K562 (cell line): ENCODE results near the gene FTH1. TPM values are rescaled to one million over a fixed set of nuclear protein-coding genes. Genes with fewer than 3 reads are reported as not detected.

ENCODE experiments used
- ATAC-seq: fragments of 200-7000 bp; cut with Tn5 transposase; 3 replicates; pipeline ENCODE4 v1.9.1; 2020; ENCODE audit warnings: moderate library complexity
- BruUV-seq: library from RNA; stranded (reverse); fragments of 400-500 nt; replicated peaks from 2 replicates; lab custom pipeline; 2021; lab: Mats Ljungman, UMichigan
- CTCF ChIA-PET: fragments of 300-600 bp; formaldehyde crosslinking; extraction: SDS; loops from one replicate; lab custom pipeline; 2021; ENCODE audit warnings: low intra/inter-chr PET ratio; lab: Yijun Ruan, JAX
- POLR2A ChIA-PET: fragments of 300-600, 350-650 bp; sonication (Branson Sonifier 250); formaldehyde crosslinking; extraction: SDS; loops from one replicate; lab custom pipeline; 2021; ENCODE audit warnings: antibody characterized with exemption, inconsistent platforms; lab: Yijun Ruan, JAX
- DNase-seq, 4 experiments: peaks; one replicate each; pipeline versions ENCODE4 v3.0.0 to v3.0.0-alpha.2; 2011 to 2018; ENCODE audit warnings: low spot score in 3 of 4, mixed read lengths in 3 of 4; ENCODE audit errors: extremely low read depth in 1 of 4
- FAIRE-seq: peaks from 2 replicates; lab custom pipeline; 2011; peaks lifted over from hg19 to GRCh38; lab: Jason Lieb, UNC
- H2AFZ ChIP-seq: 2 replicates; pipeline ENCODE4 v1.6.0; 2011; ENCODE audit warnings: low read depth, low read length, control low read depth, inconsistent platforms
- H3K27ac ChIP-seq: fragments of 200-600 bp; 3 replicates; pipeline ENCODE4 v1.8.0; 2011; ENCODE audit warnings: low read depth, mild to moderate bottlenecking, control low read depth, inconsistent platforms, low read length, moderate library complexity, mixed read lengths; ENCODE audit errors: extremely low read depth
- H3K27me3 ChIP-seq, 2 experiments: fragments of 300-600 bp in 1 of 2; 2 replicates in 1 of 2; 3 replicates in 1 of 2; pipeline versions ENCODE4 v1.6.0 to v1.8.0; 2011; ENCODE audit warnings: inconsistent platforms in 2 of 2, low read length in 2 of 2, mild to moderate bottlenecking in 1 of 2, mixed read lengths in 1 of 2, moderate library complexity in 1 of 2; ENCODE audit not compliant: control insufficient read depth in 2 of 2, insufficient read depth in 2 of 2
- H3K36me3 ChIP-seq: fragments of 300-600 bp; 3 replicates; pipeline ENCODE4 v1.8.0; 2011; ENCODE audit warnings: mild to moderate bottlenecking, low read length, inconsistent platforms; ENCODE audit not compliant: control insufficient read depth, insufficient read depth
- H3K4me1 ChIP-seq, 2 experiments: fragments of 200-600 bp in 1 of 2; replicated peaks in 1 of 2; 2 replicates in 1 of 2; 3 replicates in 1 of 2; pipeline versions ENCODE4 v1.5.1 to v1.8.0; 2011; ENCODE audit warnings: inconsistent platforms in 2 of 2, low read length in 2 of 2, mild to moderate bottlenecking in 1 of 2, mixed read lengths in 1 of 2, moderate library complexity in 1 of 2; ENCODE audit not compliant: control insufficient read depth in 2 of 2, insufficient read depth in 2 of 2
- H3K4me2 ChIP-seq: 2 replicates; pipeline ENCODE4 v1.6.1; 2011; ENCODE audit warnings: low read length, control low read depth, inconsistent platforms, mixed read lengths; ENCODE audit not compliant: insufficient read depth
- H3K4me3 ChIP-seq: fragments of 200-600 bp; sonication (generic), shearing (Covaris generic); 2 replicates; pipeline ENCODE4 v1.5.1; 2016; ENCODE audit warnings: control low read depth, inconsistent platforms
- H3K79me2 ChIP-seq: fragments of 200-600 bp; 3 replicates; pipeline ENCODE4 v1.8.0; 2011; ENCODE audit warnings: low read length, inconsistent platforms; ENCODE audit not compliant: control insufficient read depth, insufficient read depth
- H3K9ac ChIP-seq, 2 experiments: 2 replicates each; pipeline versions ENCODE4 v1.6.0 to v1.6.1; 2011; ENCODE audit warnings: low read depth in 2 of 2, low read length in 2 of 2, control low read depth in 1 of 2, inconsistent platforms in 1 of 2, mild to moderate bottlenecking in 1 of 2, mixed read lengths in 1 of 2; ENCODE audit not compliant: insufficient read depth in 1 of 2
- H3K9me1 ChIP-seq: one replicate; pipeline ENCODE4 v1.6.0; 2011; ENCODE audit warnings: inconsistent platforms, mild to moderate bottlenecking, low read length, moderate library complexity; ENCODE audit not compliant: control insufficient read depth, insufficient read depth
- H3K9me3 ChIP-seq: replicated peaks from 2 replicates; pipeline ENCODE4 v1.5.1; 2011; ENCODE audit warnings: low read depth, low read length, inconsistent platforms; ENCODE audit not compliant: control insufficient read depth, insufficient read depth
- H4K20me1 ChIP-seq: replicated peaks from 2 replicates; pipeline ENCODE4 v1.6.1; 2011; ENCODE audit warnings: low read length, inconsistent platforms, mixed read lengths; ENCODE audit not compliant: control insufficient read depth, insufficient read depth
- CEBPB ChIP-seq: fragments of 450-650 bp; IDR thresholded peaks from 2 replicates; pipeline ENCODE4 v1.6.1; 2016; ENCODE audit warnings: missing genetic modification characterization, missing compliant biosample characterization
- CEBPG ChIP-seq, 3 experiments: fragments of 200-800 bp in 1 of 3; sonication (Bioruptor generic) in 1 of 3; sonication (generic) in 1 of 3; formaldehyde crosslinking in 1 of 3; IDR thresholded peaks in 2 of 3; conservative IDR thresholded peaks in 1 of 3; 2 replicates each; pipeline versions ENCODE4 v1.6.1 to v1.8.0; 2016 to 2022; ENCODE audit warnings: missing compliant biosample characterization in 2 of 3, missing genetic modification characterization in 2 of 3, mild to moderate bottlenecking in 1 of 3, missing genetic modification reagents in 1 of 3
- E2F6 ChIP-seq, 2 experiments: IDR thresholded peaks; 2 replicates each; pipeline ENCODE4 v1.6.1; 2011; ENCODE audit warnings: borderline replicate concordance in 1 of 2, control low read depth in 1 of 2, low read depth in 1 of 2, low read length in 1 of 2, mild to moderate bottlenecking in 1 of 2, mixed read lengths in 1 of 2, moderate library complexity in 1 of 2; ENCODE audit not compliant: insufficient read depth in 1 of 2, insufficient read length in 1 of 2, poor library complexity in 1 of 2, severe bottlenecking in 1 of 2; ENCODE audit errors: extremely low read depth in 1 of 2
- NCOR1 ChIP-seq: fragments of 450-650 bp; IDR thresholded peaks from 2 replicates; pipeline ENCODE4 v1.6.1; 2016; ENCODE audit warnings: mild to moderate bottlenecking, moderate library complexity
- SPI1 ChIP-seq: IDR thresholded peaks from 2 replicates; pipeline ENCODE4 v1.6.1; 2011; ENCODE audit warnings: low read depth, low read length, control low read depth, borderline replicate concordance
- TFAM ChIP-seq: fragments of 250-450 bp; sonication (Bioruptor Pico); conservative IDR thresholded peaks from 2 replicates; pipeline ENCODE4 v1.5.0; 2021; ENCODE audit warnings: mild to moderate bottlenecking, moderate library complexity
- TFAP4 ChIP-seq: sonication (generic); formaldehyde crosslinking; IDR thresholded peaks from 2 replicates; pipeline ENCODE4 v1.8.0; 2022; ENCODE audit warnings: missing genetic modification reagents, mild to moderate bottlenecking, moderate library complexity, borderline replicate concordance
- TRIM24 ChIP-seq, 2 experiments: fragments of 450-650 bp; IDR thresholded peaks; 2 replicates each; pipeline ENCODE4 v1.6.1; 2016
- ZNF280A ChIP-seq: fragments of 450-650 bp; IDR thresholded peaks from 2 replicates; pipeline ENCODE4 v1.6.1; 2018; ENCODE audit warnings: mild to moderate bottlenecking, low read depth; ENCODE audit not compliant: partially characterized antibody
- ZNF324 ChIP-seq: fragments of 250-450 bp; sonication (Bioruptor Pico); IDR thresholded peaks from 2 replicates; pipeline ENCODE4 v1.4.0; 2020; ENCODE audit warnings: mild to moderate bottlenecking
- ZZZ3 ChIP-seq: fragments of 450-650 bp; IDR thresholded peaks from 2 replicates; pipeline ENCODE4 v1.6.1; 2016; ENCODE audit warnings: antibody characterized with exemption, mild to moderate bottlenecking, moderate library complexity
- WGBS: fragments of 100-300 bp; shearing (Covaris generic); methylation state at CpG from one replicate; pipeline ENCODE4 v1.1.6; 2016; ENCODE audit warnings: low coverage, mixed read lengths; ENCODE audit not compliant: insufficient coverage; ENCODE audit errors: missing lambda C conversion rate; 5-methylcytosine and 5-hydroxymethylcytosine counted together
- in situ Hi-C: fragments of 300-500 bp; cut with MboI; formaldehyde crosslinking; loops from 4 replicates; pipeline ENCODE4 v1.15.0; 2018; ENCODE audit warnings: inconsistent platforms, mixed read lengths
- intact Hi-C: fragments of 100-400 bp; cut with micrococcal nuclease; formaldehyde crosslinking; loops from 2 replicates; pipeline ENCODE4 v1.14.2; 2022
- polyA plus RNA-seq, 8 experiments: library from polyadenylated mRNA; depleted of rRNA in 4 of 8; stranded (reverse) in 5 of 8; unstranded in 3 of 8; fragments of >200 nt; fragmentation: Nextera tagmentation in 2 of 8; fragmentation: Illumina TruSeq in 1 of 8; extraction: Ambion mirVana in 2 of 8; extraction: Trizol in 1 of 8; gene quantifications; 2 replicates each; pipeline versions ENCODE4 v1.2.1 to v1.2.3, GENCODE V29; 2011 to 2014; ENCODE audit warnings: inconsistent platforms in 1 of 8, missing spikeins in 1 of 8
- total RNA-seq, 7 experiments: library from RNA; depleted of rRNA in 6 of 7; stranded (reverse); fragments of >200 nt in 6 of 7; fragmentation: Illumina TruSeq in 2 of 7; extraction: Trizol in 2 of 7; gene quantifications; 2 replicates each; pipeline versions ENCODE4 v1.2.1 to v1.2.3, GENCODE V29; 2011 to 2021; ENCODE audit warnings: low replicate concordance in 1 of 7
- TF ChIP-seq, protein P1 (sequence below): sonication (generic); formaldehyde crosslinking; IDR thresholded peaks from 2 replicates; pipeline ENCODE4 v1.9.0; 2022; ENCODE audit warnings: mild to moderate bottlenecking, missing genetic modification reagents
- TF ChIP-seq, protein P2 (sequence below), 3 experiments: IDR thresholded peaks in 2 of 3; conservative IDR thresholded peaks in 1 of 3; 2 replicates each; pipeline ENCODE4 v1.5.1; 2011 to 2012; ENCODE audit warnings: low read length in 3 of 3, mild to moderate bottlenecking in 3 of 3, control low read depth in 2 of 3, improper control_type of control experiment in 1 of 3, inconsistent platforms in 1 of 3, low read depth in 1 of 3, mixed read lengths in 1 of 3, moderate library complexity in 1 of 3; ENCODE audit not compliant: insufficient read depth in 2 of 3

FTH1 gene
- total and polyA plus RNA-seq, 9 of the 15 experiments (the other 6 are each of a cell fraction or from before 2014, with no cell fraction given): 370 to 3,146 (median 802) TPM

DNA sequence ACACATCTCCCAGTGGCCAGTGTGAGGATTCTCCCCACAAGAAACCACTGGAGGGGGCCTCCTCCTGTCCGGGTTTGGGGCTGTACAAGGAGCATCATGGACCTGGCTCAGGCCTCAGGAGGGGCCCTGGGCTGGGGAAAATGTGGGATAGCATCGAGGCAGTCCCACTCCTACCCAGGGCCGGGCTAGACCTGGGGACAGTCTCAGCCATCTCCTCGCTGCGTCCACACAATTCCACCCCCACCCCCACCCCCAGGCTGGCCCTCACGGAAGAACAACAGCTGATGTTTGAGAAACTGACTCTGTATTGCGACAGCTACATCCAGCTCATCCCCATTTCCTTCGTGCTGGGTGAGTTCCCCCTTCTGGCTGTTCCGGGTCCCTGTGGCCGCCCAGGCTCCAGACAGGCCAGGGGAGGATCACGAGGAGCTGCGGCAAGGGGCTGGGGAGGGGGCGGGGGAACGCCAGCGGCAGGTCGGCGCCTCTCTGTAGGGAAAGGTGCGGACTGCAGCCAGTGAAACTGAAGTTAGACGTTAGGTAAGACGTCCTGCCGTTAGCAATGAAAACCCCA is 12.5 kb downstream of the FTH1 start:
- H3K4me1 ChIP-seq: peaks cover 35 to 37% of the 10 kb centered on the region in 2 experiments
- DNase-seq: peak in 2 of 4 experiments; percentile 21 to 40
- in situ Hi-C loops (loop anchor here (5.0 kb wide), 1 partner anchor 158 kb away; no protein-coding TSS in a partner anchor), intact Hi-C loops (loop anchor here (1.0 kb wide), 1 partner anchor 99 kb away; no protein-coding TSS in a partner anchor)
- peak; percentile 50 for ATAC-seq
- peak overlapping the region in 1 of 2 experiments; percentile 67; a peak in 1 of 4 replicates for H3K9ac ChIP-seq
- no peaks in the 10 kb centered on the region for H3K9me1 ChIP-seq
- H4K20me1 ChIP-seq: no peaks in the 10 kb centered on the region
- no peaks in the 10 kb centered on the region for H3K27me3 ChIP-seq
- no peaks in the 10 kb centered on the region for H3K36me3 ChIP-seq
- FAIRE-seq: no peak
- H3K27ac ChIP-seq: no peak overlapping the region; the same call in 2 of the 3 replicates
- H3K79me2 ChIP-seq: no peaks in the 10 kb centered on the region
- no peaks in the 10 kb centered on the region for H3K9me3 ChIP-seq
- H3K4me3 ChIP-seq: no peak overlapping the region
- WGBS: 45% methylated on average over 13 of the region's 21 CpGs
- no TSS peak for BruUV-seq
- TF ChIP-seq E2F6 (IDR thresholded peaks at IDR 0.05; ENCODE audit: borderline replicate concordance in 1 of 2, extremely low read depth in 1 of 2, insufficient read depth in 1 of 2, insufficient read length in 1 of 2, low read depth in 1 of 2, low read length in 1 of 2, poor library complexity in 1 of 2, severe bottlenecking in 1 of 2) (peak in 1 of 2 experiments; percentile 31), TRIM24 (IDR thresholded peaks at IDR 0.05) (0 out of 4 replicates have a peak, but pooled peaks of 1 of the 2 experiments have one; percentile 11), ZNF324 (CRISPR knock-in tag) (no peak), TFAP4 (peak; percentile 73), CEBPG (CRISPR knock-in tag; IDR thresholded peaks at IDR 0.05) (peak; percentile 52; the same call in 1 of the 2 replicates), CEBPG (tag; conservative IDR thresholded peaks at IDR 0.05 in 1 of 2, IDR thresholded peaks at IDR 0.05 in 1 of 2) (no peak), ZNF280A (no peak), NCOR1 (no peak), SPI1 (no peak), TFAM (CRISPR knock-in tag) (no peak), CEBPB (tag) (peak; percentile 82), ZZZ3 (no peak)
- TF ChIP-seq, protein P1, sequence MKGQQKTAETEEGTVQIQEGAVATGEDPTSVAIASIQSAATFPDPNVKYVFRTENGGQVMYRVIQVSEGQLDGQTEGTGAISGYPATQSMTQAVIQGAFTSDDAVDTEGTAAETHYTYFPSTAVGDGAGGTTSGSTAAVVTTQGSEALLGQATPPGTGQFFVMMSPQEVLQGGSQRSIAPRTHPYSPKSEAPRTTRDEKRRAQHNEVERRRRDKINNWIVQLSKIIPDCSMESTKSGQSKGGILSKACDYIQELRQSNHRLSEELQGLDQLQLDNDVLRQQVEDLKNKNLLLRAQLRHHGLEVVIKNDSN: peak; percentile 11; the same call in 1 of the 2 replicates
- TF ChIP-seq, protein P2, sequence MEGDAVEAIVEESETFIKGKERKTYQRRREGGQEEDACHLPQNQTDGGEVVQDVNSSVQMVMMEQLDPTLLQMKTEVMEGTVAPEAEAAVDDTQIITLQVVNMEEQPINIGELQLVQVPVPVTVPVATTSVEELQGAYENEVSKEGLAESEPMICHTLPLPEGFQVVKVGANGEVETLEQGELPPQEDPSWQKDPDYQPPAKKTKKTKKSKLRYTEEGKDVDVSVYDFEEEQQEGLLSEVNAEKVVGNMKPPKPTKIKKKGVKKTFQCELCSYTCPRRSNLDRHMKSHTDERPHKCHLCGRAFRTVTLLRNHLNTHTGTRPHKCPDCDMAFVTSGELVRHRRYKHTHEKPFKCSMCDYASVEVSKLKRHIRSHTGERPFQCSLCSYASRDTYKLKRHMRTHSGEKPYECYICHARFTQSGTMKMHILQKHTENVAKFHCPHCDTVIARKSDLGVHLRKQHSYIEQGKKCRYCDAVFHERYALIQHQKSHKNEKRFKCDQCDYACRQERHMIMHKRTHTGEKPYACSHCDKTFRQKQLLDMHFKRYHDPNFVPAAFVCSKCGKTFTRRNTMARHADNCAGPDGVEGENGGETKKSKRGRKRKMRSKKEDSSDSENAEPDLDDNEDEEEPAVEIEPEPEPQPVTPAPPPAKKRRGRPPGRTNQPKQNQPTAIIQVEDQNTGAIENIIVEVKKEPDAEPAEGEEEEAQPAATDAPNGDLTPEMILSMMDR (IDR thresholded peaks at IDR 0.05 in 2 of 3, conservative IDR thresholded peaks at IDR 0.05 in 1 of 3; ENCODE audit: insufficient read depth in 2 of 3, low read depth in 1 of 3, low read length in 3 of 3): peak in 2 of 3 experiments; percentile 6 to 13; a peak in 1 of 6 replicates
- no peak overlapping the region for H3K4me2 ChIP-seq
- ChIA-PET CTCF (interaction anchor here (1.2 kb wide), 1 partner anchor 153 kb away, joined by 7 read pairs; no protein-coding TSS in a partner anchor), POLR2A (interaction anchor here (0.6 to 14.1 kb wide), 2 partner anchors 9 to 40 kb away, joined by 3 to 327 read pairs; partner anchors contain the start of gene FTH1)
- H2AFZ ChIP-seq: peak overlapping the region; percentile 69
